ENCODE measurements around the gene SCAF11. TPM values are rescaled to one million over a fixed set of nuclear protein-coding genes. Genes with fewer than 3 reads are reported as not detected.

Gene SCAF11
- total and polyA plus RNA-seq, 2 experiments from 2014 or later: 77.0 to 84.8 TPM

DNA sequence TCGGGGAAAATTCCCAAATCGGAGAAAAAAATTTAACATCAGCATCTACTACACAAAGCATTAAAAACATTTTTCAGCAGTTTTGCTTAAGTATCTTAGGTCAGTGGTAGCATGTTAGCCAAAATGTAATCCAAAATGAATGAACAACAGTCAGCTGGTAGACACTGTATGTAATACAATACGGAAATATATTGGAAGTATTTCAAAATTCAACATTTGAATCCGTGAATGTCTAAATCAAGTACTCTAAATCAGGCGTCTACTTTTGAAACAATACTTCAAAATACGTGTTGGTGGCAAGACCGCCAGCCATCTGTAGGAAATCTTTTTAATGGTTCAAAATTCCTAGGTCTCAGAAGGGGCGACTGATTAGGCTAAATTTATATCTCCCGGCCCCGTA lies 1.1 kb downstream of the SCAF11 start:
- Histone ChIP-seq H3K36me3 (ENCODE audit: insufficient read depth) (no peaks in the 10 kb centered on the region), H3K4me3 (peak overlapping the region; percentile 89), H3F3A (replicated peaks; ENCODE audit: low read depth) (no peaks in the 10 kb centered on the region; the same call in 1 of the 2 replicates), H2AFZ (peak overlapping the region; percentile 85; the same call in 1 of the 2 replicates), H4K20me1 (replicated peaks; ENCODE audit: insufficient read depth) (peaks cover 15% of the 10 kb centered on the region), H3K4me1 (ENCODE audit: insufficient read depth) (peaks cover 21% of the 10 kb centered on the region), H3K79me2 (replicated peaks; ENCODE audit: insufficient read depth) (peaks cover 55% of the 10 kb centered on the region), H3K27ac (ENCODE audit: low read depth) (peak overlapping the region; percentile 96; the same call in 1 of the 2 replicates), H3K9me2 (ENCODE audit: insufficient read depth) (no peaks in the 10 kb centered on the region), H3K27me3 (ENCODE audit: insufficient read depth) (no peaks in the 10 kb centered on the region), H3K4me2 (peak overlapping the region; percentile 85)
- ATAC-seq (no peak), DNase-seq (ENCODE audit: low spot score) (no peak)
- Mint-ChIP-seq H3K4me3 (peak overlapping the region; percentile 90), H3K36me3 (ENCODE audit: low read depth) (peaks cover 18% of the 10 kb centered on the region), H3K27me3 (ENCODE audit: insufficient read depth, low read depth, poor library complexity) (peaks cover 19% of the 10 kb centered on the region), H3K4me1 (peaks cover 31% of the 10 kb centered on the region), H3K9me3 (peaks cover 14% of the 10 kb centered on the region; the same call in 2 of the 3 replicates), H3K27ac (peak overlapping the region; percentile 39)
- no peak for TF ChIP-seq ZNF114 (CRISPR knock-in tag; IDR thresholded peaks at IDR 0.05)

DNA sequence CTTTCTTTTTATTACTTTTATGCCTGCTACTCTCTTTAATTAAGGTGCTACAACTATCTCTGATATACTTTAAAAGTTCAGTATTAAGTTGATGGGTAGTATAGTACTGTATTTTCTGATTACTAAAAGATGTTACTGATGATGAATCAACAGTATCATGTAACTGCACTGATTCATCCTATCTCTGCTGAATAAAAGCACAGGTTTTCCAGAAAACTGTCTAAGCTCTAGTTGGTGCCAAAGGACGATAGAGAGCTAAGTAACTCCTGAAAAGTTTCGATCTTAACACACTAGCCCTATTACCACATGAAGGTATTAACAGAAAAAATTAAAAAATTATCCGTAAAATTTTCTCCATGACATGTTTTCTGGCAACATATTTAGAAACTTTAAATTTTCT lies 2.1 kb downstream of the SCAF11 start:
- Histone ChIP-seq H3K4me3 (peak overlapping the region; percentile 89; the same call in 1 of the 2 replicates), H3K9me2 (ENCODE audit: insufficient read depth) (no peaks in the 10 kb centered on the region), H3K4me2 (peak overlapping the region; percentile 85), H3K27me3 (ENCODE audit: insufficient read depth) (no peaks in the 10 kb centered on the region), H3K27ac (ENCODE audit: low read depth) (no peak overlapping the region), H3K36me3 (ENCODE audit: insufficient read depth) (no peaks in the 10 kb centered on the region), H2AFZ (no peak overlapping the region), H3F3A (replicated peaks; ENCODE audit: low read depth) (no peaks in the 10 kb centered on the region; the same call in 1 of the 2 replicates), H3K4me1 (ENCODE audit: insufficient read depth) (peaks cover 21% of the 10 kb centered on the region), H3K79me2 (replicated peaks; ENCODE audit: insufficient read depth) (peaks cover 65% of the 10 kb centered on the region), H4K20me1 (replicated peaks; ENCODE audit: insufficient read depth) (peaks cover 19% of the 10 kb centered on the region)
- H3K4me1 Mint-ChIP-seq: peaks cover 31% of the 10 kb centered on the region
- no peak for TF ChIP-seq CREB1 (CRISPR knock-in tag; IDR thresholded peaks at IDR 0.05; ENCODE audit: low read depth)
- TF ChIP-seq, protein P1, sequence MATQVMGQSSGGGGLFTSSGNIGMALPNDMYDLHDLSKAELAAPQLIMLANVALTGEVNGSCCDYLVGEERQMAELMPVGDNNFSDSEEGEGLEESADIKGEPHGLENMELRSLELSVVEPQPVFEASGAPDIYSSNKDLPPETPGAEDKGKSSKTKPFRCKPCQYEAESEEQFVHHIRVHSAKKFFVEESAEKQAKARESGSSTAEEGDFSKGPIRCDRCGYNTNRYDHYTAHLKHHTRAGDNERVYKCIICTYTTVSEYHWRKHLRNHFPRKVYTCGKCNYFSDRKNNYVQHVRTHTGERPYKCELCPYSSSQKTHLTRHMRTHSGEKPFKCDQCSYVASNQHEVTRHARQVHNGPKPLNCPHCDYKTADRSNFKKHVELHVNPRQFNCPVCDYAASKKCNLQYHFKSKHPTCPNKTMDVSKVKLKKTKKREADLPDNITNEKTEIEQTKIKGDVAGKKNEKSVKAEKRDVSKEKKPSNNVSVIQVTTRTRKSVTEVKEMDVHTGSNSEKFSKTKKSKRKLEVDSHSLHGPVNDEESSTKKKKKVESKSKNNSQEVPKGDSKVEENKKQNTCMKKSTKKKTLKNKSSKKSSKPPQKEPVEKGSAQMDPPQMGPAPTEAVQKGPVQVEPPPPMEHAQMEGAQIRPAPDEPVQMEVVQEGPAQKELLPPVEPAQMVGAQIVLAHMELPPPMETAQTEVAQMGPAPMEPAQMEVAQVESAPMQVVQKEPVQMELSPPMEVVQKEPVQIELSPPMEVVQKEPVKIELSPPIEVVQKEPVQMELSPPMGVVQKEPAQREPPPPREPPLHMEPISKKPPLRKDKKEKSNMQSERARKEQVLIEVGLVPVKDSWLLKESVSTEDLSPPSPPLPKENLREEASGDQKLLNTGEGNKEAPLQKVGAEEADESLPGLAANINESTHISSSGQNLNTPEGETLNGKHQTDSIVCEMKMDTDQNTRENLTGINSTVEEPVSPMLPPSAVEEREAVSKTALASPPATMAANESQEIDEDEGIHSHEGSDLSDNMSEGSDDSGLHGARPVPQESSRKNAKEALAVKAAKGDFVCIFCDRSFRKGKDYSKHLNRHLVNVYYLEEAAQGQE (IDR thresholded peaks at IDR 0.05; ENCODE audit: unreplicated experiment): no peak
- no peak for TF ChIP-seq ZNF331 (CRISPR knock-in tag; IDR thresholded peaks at IDR 0.05; ENCODE audit: low read depth)
- no peak for TF ChIP-seq POLR2AphosphoS5 (IDR thresholded peaks at IDR 0.05; ENCODE audit: low read depth)
- no peak for TF ChIP-seq STAT1 (IDR thresholded peaks at IDR 0.05; ENCODE audit: unreplicated experiment)
- TF ChIP-seq, protein P2, sequence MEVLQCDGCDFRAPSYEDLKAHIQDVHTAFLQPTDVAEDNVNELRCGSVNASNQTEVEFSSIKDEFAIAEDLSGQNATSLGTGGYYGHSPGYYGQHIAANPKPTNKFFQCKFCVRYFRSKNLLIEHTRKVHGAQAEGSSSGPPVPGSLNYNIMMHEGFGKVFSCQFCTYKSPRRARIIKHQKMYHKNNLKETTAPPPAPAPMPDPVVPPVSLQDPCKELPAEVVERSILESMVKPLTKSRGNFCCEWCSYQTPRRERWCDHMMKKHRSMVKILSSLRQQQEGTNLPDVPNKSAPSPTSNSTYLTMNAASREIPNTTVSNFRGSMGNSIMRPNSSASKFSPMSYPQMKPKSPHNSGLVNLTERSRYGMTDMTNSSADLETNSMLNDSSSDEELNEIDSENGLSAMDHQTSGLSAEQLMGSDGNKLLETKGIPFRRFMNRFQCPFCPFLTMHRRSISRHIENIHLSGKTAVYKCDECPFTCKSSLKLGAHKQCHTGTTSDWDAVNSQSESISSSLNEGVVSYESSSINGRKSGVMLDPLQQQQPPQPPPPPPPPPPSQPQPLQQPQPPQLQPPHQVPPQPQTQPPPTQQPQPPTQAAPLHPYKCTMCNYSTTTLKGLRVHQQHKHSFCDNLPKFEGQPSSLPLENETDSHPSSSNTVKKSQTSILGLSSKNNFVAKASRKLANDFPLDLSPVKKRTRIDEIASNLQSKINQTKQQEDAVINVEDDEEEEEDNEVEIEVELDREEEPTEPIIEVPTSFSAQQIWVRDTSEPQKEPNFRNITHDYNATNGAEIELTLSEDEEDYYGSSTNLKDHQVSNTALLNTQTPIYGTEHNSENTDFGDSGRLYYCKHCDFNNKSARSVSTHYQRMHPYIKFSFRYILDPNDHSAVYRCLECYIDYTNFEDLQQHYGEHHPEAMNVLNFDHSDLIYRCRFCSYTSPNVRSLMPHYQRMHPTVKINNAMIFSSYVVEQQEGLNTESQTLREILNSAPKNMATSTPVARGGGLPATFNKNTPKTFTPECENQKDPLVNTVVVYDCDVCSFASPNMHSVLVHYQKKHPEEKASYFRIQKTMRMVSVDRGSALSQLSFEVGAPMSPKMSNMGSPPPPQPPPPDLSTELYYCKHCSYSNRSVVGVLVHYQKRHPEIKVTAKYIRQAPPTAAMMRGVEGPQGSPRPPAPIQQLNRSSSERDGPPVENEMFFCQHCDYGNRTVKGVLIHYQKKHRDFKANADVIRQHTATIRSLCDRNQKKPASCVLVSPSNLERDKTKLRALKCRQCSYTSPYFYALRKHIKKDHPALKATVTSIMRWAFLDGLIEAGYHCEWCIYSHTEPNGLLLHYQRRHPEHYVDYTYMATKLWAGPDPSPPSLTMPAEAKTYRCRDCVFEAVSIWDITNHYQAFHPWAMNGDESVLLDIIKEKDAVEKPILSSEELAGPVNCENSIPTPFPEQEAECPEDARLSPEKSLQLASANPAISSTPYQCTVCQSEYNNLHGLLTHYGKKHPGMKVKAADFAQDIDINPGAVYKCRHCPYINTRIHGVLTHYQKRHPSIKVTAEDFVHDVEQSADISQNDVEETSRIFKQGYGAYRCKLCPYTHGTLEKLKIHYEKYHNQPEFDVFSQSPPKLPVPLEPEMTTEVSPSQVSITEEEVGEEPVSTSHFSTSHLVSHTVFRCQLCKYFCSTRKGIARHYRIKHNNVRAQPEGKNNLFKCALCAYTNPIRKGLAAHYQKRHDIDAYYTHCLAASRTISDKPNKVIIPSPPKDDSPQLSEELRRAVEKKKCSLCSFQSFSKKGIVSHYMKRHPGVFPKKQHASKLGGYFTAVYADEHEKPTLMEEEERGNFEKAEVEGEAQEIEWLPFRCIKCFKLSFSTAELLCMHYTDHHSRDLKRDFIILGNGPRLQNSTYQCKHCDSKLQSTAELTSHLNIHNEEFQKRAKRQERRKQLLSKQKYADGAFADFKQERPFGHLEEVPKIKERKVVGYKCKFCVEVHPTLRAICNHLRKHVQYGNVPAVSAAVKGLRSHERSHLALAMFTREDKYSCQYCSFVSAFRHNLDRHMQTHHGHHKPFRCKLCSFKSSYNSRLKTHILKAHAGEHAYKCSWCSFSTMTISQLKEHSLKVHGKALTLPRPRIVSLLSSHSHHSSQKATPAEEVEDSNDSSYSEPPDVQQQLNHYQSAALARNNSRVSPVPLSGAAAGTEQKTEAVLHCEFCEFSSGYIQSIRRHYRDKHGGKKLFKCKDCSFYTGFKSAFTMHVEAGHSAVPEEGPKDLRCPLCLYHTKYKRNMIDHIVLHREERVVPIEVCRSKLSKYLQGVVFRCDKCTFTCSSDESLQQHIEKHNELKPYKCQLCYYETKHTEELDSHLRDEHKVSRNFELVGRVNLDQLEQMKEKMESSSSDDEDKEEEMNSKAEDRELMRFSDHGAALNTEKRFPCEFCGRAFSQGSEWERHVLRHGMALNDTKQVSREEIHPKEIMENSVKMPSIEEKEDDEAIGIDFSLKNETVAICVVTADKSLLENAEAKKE (CRISPR knock-in tag; IDR thresholded peaks at IDR 0.05): no peak
- TF ChIP-seq NANOG (IDR thresholded peaks at IDR 0.05; ENCODE audit: borderline replicate concordance): no peak
- TF ChIP-seq ZNF114 (CRISPR knock-in tag; IDR thresholded peaks at IDR 0.05): no peak
- TF ChIP-seq EZH2phosphoT487 (IDR thresholded peaks at IDR 0.05; ENCODE audit: unreplicated experiment): no peak
- peaks cover 18% of the 10 kb centered on the region for H3K36me3 Mint-ChIP-seq (ENCODE audit: low read depth)
- DNase-seq (ENCODE audit: low spot score) (no peak), ATAC-seq (no peak)
- H3K9me3 Mint-ChIP-seq: peaks cover 11% of the 10 kb centered on the region; the same call in 2 of the 3 replicates
- no peak overlapping the region for H3K27ac Mint-ChIP-seq
- H3K27me3 Mint-ChIP-seq (ENCODE audit: insufficient read depth, low read depth, poor library complexity): peaks cover 19% of the 10 kb centered on the region
- peak overlapping the region; percentile 40; the same call in 1 of the 3 replicates for H3K4me3 Mint-ChIP-seq
